Measurements from ENCODE around the gene CTSH.
A peak's percentile ranks its signal among the peaks of the same experiment; 100 is the strongest.
"Not testable (repeated sequence)": the region's sequence is repeated elsewhere in the genome, so short reads cannot be mapped to it uniquely, and the experiment has no call there.

The CTSH gene

DNA sequence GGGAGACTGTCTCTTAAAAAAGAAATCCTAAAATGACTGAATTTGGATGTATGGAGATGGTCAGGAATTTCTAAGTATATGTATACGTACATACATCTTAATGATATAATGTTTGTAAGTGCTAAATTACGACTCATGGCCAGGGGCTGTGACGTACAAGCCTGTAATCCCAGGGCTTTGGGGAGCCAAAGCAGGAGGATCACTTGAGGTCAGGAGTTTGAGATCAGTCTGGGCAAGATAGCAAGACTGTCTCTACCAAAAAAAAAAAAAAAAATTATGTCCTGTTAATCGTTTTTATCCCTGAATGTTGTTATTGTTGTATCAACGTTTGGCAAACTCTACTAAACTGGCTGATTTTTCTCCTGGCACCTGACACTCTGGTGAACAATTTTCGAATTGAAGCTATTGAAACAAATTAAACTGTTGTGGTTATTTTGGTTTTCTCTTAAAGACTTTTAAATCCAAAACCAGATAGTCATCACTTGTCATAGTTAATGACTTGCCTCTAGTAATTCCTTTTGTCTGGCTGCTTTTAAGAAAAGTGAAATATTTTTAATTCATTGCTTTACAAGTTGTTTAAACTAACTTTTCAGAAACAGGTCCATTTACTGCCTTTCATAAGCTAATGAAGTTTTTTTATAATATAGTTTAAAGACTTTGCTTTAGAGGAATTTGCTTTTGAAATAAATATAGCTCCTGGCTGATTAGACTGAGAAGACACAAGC lies 65.2 kb downstream of the CTSH start:
- no peak for DNase-seq

DNA sequence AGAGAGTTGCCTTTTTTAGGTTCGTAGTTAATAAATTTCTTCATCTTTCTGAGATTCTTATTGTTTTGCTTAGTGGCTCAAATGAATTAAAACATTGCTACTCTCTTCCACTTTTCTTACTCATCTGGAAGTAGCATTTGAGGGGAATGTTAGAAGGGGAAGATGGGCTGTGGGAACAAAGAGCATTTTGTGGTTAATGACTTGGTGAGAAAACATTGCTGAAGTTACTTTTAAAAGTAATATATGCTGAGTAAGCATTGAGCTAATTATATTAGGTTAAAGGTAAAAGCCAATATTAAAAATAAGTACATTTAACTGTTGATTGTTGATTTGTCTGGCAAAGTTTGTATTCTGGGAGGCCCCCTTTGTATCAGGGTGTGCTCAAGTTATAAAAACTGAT lies 66.5 kb downstream of the CTSH start:
- no peak for DNase-seq

DNA sequence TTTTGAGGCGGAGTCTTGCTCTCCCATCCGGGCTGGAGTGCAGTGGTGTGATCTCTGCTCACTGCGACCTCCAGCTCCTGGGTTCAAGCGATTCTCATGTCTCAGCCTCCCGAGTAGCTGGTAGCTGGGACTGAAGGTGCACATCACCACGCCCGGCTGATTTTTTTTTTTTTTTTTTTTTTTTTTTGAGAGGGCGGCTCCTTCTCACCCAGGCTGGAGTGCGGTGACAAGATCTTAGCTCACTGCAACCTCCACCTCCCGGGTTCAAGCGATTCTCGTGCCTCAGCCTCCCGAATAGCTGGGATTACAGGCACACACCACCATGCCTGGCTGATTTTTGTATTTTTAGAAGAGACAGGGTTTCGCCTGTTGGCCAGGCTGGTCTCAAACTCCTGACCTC lies 67.9 kb downstream of the CTSH start:
- DNase-seq, result not testable (repeated sequence)

DNA sequence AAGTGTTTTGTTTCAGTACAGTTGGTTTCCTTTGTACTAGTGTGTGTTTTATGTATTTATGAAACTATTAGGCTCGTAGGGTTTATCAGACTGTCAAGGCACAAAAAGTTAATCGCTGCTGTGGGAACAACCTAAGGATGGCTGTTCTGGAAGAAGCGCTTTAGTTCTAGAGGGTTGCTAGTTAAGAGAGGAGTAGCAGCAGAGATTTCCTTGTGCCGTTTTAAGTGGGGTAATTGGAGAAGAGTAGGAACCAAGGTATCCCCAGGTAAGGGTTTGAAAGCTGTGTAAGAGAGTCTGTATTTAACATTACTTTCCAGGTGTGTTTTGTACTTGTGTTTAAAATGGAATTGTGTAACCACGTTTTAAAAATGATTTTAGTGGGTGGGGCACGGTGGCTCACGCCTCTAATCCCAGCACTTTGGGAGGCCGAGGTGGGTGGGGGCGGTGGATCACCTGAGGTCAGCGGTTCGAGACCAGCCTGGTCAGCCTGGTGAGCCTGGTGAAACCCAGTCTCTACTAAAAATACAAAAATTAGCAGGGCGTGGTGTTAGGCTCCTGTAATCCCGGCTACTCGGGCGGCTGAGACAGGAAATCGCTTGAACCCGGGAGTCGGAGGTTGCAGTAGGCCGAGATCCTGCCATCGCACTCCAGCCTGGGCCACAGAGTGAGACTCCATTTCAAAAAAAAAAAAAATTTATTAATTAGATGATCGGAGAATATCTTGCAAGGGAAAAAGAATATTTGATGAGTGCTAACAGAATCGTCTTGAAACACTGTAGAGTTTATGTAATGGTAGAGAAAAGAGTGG lies 69.5 kb downstream of the CTSH start:
- DNase-seq, result no peak

GRCh38 chr15:78873793-78874765 lies 70.8 kb downstream of the CTSH start:
- DNase-seq, result no peak

GRCh38 chr15:78872972-78873792 lies 71.7 kb downstream of the CTSH start:
- DNase-seq, result peak; percentile 72

- peak; percentile 58 for DNase-seq
These were observed 72.5 kb downstream of the CTSH start, which contains the start of gene MORF4L1 for GRCh38 chr15:78872155-78872971. TSS of gene MORF4L1 (plus strand) at chr15:78872890. CDS start at chr15:78873018, 128 bp downstream.

DNA sequence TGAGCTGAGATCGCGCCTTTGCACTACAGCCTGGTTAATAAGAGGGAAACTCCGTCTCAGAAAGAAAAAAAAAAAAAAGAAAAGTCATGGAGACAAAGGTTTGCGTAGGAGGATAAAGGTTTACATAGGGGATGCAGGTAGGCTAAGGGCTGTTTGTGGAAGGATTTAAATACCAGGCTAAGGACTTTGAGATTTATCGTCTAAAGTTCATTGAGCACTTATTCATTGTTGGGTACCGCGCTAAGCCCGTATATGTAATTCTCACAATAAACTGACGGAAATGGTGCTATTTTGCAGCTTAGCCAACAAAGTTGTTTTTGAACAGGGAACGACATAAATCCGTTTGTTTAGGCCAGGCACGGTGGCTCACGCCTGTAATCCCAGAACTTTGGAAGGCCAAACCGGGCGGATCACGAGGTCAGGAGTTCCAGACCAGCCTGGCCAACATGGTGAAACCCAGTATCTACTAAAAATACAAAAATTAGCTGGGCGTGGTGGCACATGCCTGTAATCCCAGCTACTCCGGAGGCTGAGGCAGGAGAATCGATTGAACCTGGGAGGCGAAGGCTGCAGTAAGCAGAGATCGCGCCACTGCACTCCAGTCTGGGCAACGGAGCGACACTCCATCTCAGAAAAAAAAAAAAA lies 73.2 kb downstream of the CTSH start:
- DNase-seq, result not testable (repeated sequence)
